ENCODE results near the gene FGF2. TPM values are rescaled to one million over a fixed set of nuclear protein-coding genes. Genes with fewer than 3 reads are reported as not detected.

The FGF2 gene
- total RNA-seq, 4 donors from 2014 or later: 5.1 to 57.9 (median 33.5) TPM

GRCh38 chr4:122908223-122908622 lies 81.6 kb downstream of the FGF2 start:
- no peak for TF ChIP-seq POLR2A (IDR thresholded peaks at IDR 0.05)
- no peak for TF ChIP-seq CTCF (IDR thresholded peaks at IDR 0.05)
- H3K4me3 ChIP-seq: no peak overlapping the region
- no peaks in the 10 kb centered on the region for H3K36me3 ChIP-seq
- no peaks in the 10 kb centered on the region for H3K9me3 ChIP-seq
- intact Hi-C loops (cut with DNase I; ENCODE audit: low total_unique reads): no loop called here
- H3K27ac ChIP-seq: no peak overlapping the region
- H3K4me1 ChIP-seq: no peaks in the 10 kb centered on the region
- H3K27me3 ChIP-seq: no peaks in the 10 kb centered on the region
- no peak for DNase-seq

GRCh38 chr4:122909683-122910082 lies 83.1 kb downstream of the FGF2 start:
- Histone ChIP-seq H3K27ac (no peak overlapping the region), H3K27me3 (no peaks in the 10 kb centered on the region), H3K9me3 (no peaks in the 10 kb centered on the region), H3K4me1 (no peaks in the 10 kb centered on the region), H3K36me3 (no peaks in the 10 kb centered on the region), H3K4me3 (no peak overlapping the region)
- TF ChIP-seq POLR2A (IDR thresholded peaks at IDR 0.05) (no peak), CTCF (IDR thresholded peaks at IDR 0.05) (no peak)
- intact Hi-C loops (cut with DNase I; ENCODE audit: low total_unique reads): no loop called here
- no peak for DNase-seq

- no peaks in the 10 kb centered on the region for H3K36me3 ChIP-seq
- no peak overlapping the region for H3K4me3 ChIP-seq
- TF ChIP-seq POLR2A (IDR thresholded peaks at IDR 0.05) (no peak), CTCF (IDR thresholded peaks at IDR 0.05) (no peak)
- DNase-seq: no peak
- intact Hi-C loops (cut with DNase I; ENCODE audit: low total_unique reads): no loop called here
- H3K27me3 ChIP-seq: no peaks in the 10 kb centered on the region
- no peaks in the 10 kb centered on the region for H3K4me1 ChIP-seq
- no peaks in the 10 kb centered on the region for H3K9me3 ChIP-seq
- no peak overlapping the region for H3K27ac ChIP-seq
Measured at GRCh38 chr4:122911588-122911987, 85.0 kb downstream of the FGF2 start.

- no peak overlapping the region for H3K27ac ChIP-seq
- intact Hi-C loops (cut with DNase I; ENCODE audit: low total_unique reads): no loop called here
Measured at GRCh38 chr4:122912810-122913575, 86.4 kb downstream of the FGF2 start.

More at GRCh38 chr4:122912810-122913575, 86.4 kb downstream of the FGF2 start:
- Histone ChIP-seq H3K4me3 (no peak overlapping the region), H3K9me3 (no peaks in the 10 kb centered on the region), H3K27me3 (no peaks in the 10 kb centered on the region), H3K36me3 (no peaks in the 10 kb centered on the region), H3K4me1 (no peaks in the 10 kb centered on the region)
- TF ChIP-seq POLR2A (IDR thresholded peaks at IDR 0.05) (no peak), CTCF (IDR thresholded peaks at IDR 0.05) (no peak)
- no peak for DNase-seq

All from uterus (tissue), 4 donors.